ENCODE data around the gene DCLRE1C.

GRCh38 chr10:14884082-14884481, 69.8 kb downstream of the DCLRE1C start:
- TF ChIP-seq EZH2 (IDR thresholded peaks at IDR 0.05), result no peak
- TF ChIP-seq POLR2AphosphoS5 (IDR thresholded peaks at IDR 0.05; ENCODE audit: borderline replicate concordance, low read depth, low read length), result no peak

Measured in SK-N-MC (cell line).